ENCODE data around the gene METRNL.

DNA sequence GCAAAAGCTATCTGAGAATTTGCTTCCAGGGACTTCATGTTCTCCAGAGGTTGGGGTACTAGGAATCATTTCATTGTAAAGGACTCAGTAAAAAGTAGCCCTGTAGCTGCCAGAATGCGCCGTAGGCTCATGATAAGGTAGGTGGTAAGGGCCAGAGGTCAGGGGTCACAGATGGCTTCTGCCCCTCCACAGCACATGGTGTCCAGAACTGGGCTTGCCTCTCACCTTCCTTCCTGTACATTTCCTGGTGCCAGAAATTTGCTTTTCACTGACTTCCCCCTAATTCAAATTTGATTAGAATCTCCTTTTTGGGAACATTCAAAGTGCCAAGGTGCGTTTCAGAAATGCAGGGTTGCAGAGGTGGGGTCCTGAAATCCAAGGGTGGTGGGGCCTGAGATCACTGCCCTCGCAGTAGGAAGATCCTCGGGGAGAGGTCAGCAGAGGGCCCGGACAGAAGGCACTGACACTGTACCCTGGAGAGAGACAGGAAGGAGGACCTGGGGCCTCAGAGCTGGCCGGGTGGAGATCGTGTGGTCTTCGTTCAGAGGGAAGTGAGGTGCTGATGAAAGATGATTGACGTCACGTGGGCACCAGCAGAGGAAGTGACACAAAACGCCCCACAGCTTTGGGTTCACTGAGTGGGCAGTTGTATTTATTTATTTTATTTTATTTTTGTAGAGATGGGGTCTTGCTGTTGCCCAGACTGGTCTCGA is 25.5 kb upstream of the METRNL start:
- TF ChIP-seq, protein P1, sequence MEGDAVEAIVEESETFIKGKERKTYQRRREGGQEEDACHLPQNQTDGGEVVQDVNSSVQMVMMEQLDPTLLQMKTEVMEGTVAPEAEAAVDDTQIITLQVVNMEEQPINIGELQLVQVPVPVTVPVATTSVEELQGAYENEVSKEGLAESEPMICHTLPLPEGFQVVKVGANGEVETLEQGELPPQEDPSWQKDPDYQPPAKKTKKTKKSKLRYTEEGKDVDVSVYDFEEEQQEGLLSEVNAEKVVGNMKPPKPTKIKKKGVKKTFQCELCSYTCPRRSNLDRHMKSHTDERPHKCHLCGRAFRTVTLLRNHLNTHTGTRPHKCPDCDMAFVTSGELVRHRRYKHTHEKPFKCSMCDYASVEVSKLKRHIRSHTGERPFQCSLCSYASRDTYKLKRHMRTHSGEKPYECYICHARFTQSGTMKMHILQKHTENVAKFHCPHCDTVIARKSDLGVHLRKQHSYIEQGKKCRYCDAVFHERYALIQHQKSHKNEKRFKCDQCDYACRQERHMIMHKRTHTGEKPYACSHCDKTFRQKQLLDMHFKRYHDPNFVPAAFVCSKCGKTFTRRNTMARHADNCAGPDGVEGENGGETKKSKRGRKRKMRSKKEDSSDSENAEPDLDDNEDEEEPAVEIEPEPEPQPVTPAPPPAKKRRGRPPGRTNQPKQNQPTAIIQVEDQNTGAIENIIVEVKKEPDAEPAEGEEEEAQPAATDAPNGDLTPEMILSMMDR (IDR thresholded peaks at IDR 0.05; ENCODE audit: low read depth, low read length): no peak
- TF ChIP-seq EZH2phosphoT487 (IDR thresholded peaks at IDR 0.05; ENCODE audit: low read depth): no peak
